HG02610 (cell line): ENCODE data around the gene ZBTB40.
A peak's percentile ranks its signal among the peaks of the same experiment; 100 is the strongest.

Source experiments
- ATAC-seq: cut with Tn5 transposase; IDR thresholded peaks from one replicate; pipeline ENCODE4 v1.9.1; 2021; ENCODE audit warnings: mild to moderate bottlenecking, moderate library complexity; ENCODE audit not compliant: unreplicated experiment

The ZBTB40 gene

DNA sequence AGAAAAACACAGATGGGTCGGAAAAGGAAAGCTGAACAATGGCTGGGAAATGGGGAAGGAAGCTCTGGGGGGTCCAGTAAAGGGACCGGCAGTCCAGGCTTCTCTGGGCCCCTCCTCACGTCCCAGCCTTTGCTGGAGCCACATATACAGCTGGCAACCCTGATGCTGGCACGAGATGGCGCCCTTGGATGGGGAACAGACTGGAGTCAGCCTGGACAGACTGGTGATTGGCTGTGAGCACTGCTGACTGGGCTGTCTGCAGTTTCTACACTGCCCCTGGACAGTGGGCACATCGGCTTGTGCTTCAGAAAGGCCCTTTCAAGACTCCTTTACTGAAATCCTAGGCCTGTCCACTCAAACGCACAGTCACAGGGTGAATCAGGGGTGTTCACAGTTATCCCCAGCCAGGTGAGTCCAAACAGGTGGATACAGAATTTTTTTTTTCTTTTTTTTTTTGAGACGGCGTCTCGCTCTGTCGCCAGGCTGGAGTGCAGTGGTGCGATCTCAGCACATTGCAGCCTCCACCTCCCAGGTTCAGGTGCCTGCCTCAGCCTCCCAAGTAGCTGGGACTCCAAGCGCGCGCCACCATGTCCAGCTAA, 31.1 kb upstream of the ZBTB40 start:
- peak; percentile 43 for ATAC-seq

DNA sequence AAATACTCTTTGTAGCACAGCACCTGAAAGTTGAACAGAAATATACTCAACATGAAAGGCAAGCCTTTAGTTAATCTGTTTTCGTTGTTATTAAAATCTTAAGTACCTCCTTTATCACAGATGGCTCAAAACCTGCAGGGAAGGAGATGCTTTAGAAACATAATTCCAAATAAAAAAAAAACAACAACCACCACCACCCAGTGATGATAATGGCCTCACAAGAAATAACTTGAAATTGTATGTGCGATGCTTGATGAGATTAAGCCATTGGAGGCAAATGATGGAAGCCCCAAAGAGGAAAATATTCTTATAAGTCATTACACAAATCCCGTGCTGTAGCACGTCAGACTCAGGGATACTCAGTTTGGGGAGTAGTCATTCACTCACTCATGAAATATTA, 24.9 kb upstream of the ZBTB40 start:
- no peak for ATAC-seq

DNA sequence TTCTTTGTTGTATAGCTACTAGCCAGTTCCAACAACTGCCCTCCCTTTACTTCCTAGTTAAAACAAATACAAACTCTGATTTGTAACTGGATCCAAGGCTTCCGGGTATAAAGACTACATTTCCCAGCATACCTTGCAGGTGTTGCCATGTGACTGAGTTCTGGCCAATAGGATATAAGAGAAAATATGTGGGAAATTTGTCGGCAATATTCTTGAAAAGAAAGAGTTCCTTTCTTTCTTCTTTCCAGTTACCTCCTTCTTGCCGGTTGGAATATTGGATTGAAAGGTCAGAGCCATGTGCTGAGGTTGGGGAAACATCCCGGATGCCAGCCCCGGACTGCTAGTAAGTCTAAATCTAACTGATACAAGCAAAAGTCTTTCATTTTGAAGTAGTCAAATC, 23.0 kb upstream of the ZBTB40 start:
- no peak for ATAC-seq

DNA sequence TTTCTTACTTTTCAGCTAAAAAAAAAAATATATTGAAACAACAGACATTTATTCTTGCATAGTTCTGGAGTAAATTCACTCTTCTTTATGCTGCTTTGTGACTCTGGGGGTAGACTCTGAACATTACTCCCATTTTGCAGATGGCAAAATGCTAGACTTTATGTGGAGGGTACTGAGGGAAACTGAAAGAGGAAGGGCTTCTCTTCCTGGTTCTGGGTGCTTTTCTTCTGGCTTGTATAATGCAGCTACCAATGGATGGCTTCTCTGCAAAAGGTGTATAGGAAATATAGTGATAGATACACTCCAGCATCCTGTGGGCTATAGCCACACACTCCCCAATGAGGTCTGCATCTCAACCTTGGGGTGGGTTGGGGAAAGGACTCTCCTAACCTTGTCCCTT, 19.7 kb upstream of the ZBTB40 start:
- no peak for ATAC-seq

DNA sequence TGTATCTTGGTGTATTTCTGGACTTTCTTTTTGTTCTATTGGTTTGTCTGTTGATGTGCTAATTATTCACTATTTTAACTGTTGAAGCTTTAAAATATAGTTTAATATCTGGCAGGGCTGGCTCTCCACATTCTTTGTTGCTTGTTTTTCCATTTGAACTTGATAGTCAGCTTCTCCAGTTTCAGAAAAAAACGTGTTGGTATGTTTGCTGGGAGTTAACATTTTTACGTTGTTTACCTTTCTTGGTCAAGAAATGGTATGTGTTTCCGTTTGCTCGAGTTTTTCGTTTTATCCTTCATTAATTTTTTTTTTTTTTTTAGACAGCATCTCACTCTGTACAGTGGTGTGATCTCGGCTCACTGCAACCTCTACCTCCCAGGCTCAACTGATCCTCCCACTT, 16.9 kb upstream of the ZBTB40 start:
- no peak for ATAC-seq

DNA sequence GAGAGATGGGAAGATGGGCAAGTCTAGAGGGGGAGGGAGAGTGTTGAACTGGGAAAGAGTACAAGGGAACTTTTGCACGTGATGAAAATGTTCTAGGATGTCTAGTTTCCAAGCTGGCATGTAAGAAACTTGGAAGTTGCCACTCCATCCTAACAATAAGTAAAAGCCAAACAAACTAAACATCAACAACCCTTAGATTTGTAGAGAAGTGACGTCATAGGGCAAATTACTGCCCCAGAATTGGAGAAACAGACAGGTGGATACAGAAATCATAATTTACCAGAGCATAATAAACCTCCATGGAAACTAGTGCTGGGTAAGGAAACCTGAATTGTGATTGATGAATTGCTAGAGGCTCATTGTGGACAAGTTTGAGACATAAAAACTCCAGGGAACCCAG, 14.7 kb upstream of the ZBTB40 start:
- ATAC-seq: no peak

DNA sequence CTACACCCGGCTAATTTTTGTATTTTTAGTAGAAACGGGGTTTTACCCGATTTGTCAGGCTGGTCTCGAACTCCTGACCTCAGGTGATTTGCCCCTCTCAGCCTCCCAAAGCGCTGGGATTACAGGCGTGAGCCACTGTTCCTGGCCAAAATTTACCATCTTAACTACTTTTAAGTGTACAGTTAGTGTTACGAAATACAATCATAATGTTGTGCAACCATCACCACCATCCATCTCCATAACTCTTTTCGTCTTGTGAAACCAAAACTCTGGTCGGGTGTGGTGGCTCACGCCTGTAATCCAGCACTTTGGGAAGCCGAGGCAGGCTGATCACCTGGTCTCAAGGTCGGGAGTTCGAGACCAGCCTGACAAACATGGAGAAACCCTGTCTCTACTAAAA, 14.1 kb upstream of the ZBTB40 start:
- ATAC-seq: no peak

DNA sequence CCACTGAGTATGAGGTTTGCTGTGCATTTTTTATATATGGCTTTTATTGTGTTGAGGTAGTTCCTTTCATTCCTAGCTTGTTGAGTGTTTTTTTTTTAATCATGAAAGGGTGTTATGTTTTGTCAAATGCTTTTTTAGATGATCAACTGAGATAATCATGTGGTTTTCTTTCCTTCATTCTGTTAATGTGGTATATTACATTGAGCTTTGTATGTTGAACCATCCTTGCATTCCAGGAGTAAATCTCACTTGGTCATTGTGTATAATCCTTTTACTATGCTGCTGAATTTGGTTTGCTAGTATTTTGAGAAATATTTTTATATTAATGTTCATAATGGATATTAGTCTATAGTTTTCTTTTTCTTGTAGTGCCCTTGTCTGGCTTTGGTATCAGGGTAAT, 11.1 kb upstream of the ZBTB40 start:
- no peak for ATAC-seq

DNA sequence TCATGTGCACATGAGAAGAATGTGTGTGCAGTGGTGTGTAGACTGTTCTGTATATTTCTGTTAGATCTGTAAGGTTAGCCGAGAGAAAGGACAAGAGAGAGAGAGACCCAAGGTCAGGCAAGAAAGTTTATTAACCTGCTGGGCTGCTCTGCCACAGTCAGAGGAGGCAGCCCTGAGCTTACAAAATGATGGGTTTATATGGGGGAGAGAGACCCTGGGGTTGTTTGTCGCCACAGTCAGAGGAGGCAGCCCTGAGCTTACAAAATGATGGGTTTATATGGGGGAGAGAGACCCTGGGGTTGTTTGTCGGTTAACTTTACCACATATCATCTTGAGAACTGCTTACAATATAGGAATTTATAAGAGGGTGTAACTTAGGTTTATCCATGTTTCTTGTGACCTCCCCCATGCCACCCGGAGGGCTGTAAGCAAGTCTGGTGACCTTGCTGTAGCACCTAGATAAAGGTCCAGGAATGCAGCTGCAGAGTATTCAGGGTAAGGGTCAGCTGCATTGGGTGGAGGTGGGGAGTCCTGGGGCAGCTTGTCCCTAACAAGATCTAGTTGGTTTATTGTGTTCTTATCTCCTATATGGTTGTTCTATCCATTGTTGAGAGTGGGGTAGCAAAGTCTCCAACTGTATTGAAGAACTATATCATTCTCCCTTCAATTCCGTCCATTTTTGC, 9.3 kb upstream of the ZBTB40 start:
- no peak for ATAC-seq

DNA sequence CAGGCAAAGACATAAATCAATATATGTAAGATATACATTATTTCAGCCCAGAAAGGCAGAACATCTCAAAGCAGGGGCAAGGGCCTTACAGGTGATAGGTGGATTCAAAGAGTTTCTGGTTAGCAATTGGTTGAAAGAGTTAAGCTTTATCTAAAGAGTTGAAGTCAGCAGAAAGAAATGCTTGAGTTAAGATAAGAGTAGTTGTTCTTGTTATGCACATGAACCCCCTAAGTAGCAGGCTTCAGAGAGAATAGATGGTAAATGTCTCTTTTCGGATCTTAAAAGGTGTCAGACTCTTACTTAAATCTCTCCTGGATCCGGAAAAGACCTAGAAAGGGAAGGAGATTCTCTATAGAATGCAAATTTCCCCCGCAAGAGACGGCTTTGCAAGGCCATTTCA, 8.3 kb upstream of the ZBTB40 start:
- no peak for ATAC-seq

DNA sequence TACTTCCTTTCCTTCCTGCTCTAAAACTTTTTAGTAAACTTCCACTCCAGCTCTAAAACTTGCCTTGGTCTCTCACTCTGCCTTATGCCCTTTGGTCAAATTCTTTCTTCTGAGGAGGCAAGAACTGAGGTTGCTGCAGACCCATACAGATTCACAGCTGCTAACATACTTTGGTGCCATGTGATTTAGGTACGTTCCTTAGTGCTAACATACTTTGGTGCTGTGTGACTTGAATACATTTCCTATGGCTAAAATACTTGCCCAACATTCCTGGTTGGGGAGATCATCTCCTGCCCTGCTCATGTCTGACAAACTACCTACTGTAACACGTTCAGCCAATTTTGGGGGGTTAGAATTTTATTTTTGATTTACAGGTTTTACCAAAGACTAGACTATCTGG, 6.8 kb upstream of the ZBTB40 start:
- no peak for ATAC-seq

DNA sequence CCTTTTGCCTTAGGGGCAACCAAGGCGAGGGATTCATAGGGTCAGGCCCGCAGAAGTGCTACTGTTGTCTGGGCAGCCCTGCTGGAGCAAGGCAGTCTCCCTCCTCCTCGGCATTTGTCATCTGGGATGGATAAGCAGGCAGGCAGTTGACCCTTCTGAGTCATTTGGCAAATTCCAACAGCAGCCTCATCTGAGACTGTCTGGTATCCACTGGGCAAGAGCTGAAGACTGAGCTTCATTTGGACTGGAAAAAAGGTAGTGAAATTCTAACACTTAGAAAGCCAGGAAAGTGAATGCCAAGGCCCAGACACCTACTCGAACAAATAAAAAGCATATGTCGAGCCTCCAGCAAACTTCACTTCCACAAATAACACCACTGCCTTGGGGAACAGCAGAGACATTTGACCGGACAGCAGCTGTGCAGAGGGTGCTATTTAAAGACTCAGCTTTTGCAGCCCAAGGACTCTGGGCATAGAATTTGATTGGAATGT, 4.0 kb upstream of the ZBTB40 start:
- no peak for ATAC-seq

DNA sequence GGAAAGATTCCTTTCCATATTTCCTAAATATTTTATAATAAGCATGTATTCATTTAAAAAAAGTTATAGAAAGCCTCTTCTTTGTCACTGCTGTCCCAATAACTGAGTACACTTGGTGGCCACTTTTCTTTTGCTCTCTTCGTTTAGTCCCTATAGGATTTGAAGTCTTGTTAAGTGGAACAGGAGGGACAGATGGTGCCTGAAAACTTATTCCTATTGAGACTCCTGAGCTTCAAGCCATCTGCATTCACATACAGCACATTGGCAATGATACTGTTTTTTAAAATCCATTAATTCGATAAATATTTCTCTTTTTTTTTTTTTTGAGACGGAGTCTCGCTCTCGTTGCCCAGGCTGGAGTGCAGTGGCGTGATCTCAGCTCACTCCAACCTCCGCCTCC, 2.0 kb upstream of the ZBTB40 start:
- ATAC-seq: no peak

DNA sequence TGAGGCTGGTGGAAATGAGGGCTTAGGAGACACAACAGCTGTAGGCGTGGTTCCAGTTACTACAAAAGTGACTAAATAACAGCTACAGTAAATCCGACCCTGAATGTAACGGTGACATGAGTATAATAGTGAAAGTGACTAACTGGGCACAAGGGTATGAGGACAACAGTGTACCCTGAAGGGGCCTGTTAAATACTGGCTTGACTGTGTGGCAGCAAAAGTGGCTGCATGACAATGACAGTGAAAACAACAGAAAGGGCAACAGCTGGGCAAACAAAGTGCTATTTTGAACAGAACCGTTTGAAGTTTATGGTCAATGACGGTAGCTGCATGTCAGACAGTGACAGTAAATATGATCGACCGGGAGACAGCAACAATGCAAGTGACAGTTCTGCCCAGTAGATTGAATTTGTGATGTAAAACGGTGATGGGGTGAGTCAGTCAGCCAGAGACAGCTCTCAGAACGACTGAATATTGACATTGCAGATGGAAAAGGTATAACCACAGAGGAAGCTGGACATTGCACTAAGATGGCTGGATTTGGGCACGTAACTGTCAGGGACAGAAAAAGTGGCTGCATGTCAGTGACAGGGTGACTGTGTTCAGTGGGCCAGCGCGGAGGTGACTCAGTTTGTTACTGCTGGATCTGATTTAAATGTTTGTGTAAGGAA, 1.2 kb upstream of the ZBTB40 start:
- no peak for ATAC-seq

DNA sequence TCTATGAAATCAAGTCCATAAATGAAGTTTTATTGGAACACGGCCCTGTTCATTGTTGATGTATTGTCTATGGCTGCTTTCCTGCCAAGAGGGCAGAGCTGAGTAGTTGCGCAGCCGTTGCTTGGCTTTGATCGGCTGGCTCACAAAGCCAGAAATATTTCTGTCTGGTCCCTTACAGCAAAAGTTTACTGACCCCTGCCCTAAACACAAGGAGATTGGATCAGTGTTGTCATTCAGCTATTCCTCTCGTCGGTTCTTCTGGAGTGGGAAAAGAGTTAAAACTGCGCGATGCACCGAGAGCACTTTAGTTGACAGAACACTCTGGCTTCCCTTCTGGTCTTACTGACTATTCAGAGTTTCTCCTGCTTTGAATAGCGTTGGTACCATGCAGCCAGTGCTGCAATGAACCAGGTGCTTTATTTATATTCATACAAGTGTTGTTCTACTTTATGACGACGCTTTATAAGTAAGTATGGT, 868 bp downstream of the ZBTB40 start:
- ATAC-seq: peak; percentile 18

DNA sequence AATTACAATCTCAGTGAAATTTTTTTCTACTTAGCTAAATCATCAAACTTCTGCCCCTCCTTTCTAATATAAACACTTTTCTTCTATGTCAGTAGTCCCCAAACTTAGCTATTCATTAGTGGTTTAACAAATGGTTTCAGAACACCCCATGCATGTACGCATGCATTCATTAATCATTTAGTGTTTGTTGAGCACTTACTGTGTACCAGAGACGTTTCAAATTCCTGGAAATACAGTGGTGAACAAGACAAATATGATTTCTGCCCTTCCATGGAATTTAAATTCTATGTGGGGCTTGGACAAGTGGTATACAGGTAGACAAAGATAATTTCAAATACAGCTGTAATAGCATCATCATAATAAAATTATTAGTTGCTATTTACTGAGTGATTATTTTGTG, 1.5 kb downstream of the ZBTB40 start:
- ATAC-seq: no peak

DNA sequence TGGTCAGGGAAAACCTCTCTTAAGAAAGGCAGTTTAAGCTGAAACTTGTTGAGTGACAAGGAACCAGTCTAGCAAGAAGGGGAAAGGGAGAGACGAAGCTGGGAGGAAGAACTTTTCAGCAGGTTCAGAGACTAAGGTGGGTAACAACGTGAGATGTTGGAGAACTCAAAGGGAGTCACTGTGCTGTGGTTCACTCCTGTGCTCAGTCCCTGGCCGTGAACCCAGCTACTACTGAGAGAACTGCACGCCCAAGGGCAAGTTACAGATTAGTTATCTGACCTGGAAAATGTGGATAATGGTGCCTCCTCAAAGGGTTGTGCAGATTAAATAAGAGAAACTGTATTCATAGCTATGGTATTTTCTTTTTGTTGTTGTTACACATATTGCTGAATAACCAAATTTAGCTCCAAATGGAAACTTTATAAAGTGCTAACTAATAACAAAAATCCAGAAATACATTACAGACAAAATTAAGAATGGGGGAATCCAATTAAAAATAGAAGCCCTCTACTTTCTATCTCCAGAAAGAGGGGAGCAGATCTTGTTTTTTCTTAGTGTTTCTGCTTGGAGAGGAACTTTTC, 2.9 kb downstream of the ZBTB40 start:
- no peak for ATAC-seq

DNA sequence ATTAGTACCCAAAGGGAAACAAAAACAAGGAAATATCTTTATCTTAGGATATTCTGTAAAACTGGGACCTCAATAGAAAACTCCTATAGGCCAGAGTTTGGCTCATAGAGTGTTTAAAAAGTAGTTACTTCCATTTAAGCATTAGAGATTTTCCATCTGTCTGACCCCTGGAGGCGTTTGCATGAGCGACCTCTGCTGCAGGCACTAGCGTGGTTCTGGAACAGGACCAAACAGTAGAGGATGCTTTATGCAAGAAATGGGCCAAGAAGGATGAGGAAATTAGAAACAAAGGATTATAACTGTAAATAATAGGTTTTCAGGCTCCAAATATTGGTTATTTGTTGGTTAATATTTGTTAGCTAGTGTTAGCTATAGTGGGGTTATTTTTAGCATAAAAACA, 5.7 kb downstream of the ZBTB40 start:
- no peak for ATAC-seq

DNA sequence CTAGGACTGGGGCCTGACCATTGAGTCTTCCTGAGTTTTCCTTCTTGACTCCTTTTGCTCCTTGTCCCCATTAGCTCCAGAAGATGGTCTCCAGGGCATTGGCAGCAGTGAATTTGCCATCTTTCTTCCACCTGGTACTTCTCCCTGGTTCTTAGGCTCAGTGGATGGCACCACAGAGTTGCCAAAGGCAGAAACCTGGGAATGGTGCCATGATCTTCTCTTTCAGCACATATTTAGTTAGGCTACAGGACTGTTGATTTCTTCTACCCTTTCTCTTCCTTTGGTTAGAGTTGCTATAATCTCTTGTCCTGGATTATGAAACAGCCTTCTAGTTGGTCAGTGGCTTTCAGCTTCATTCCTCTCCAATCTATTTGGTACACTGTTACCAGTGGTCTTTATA, 6.2 kb downstream of the ZBTB40 start:
- no peak for ATAC-seq

DNA sequence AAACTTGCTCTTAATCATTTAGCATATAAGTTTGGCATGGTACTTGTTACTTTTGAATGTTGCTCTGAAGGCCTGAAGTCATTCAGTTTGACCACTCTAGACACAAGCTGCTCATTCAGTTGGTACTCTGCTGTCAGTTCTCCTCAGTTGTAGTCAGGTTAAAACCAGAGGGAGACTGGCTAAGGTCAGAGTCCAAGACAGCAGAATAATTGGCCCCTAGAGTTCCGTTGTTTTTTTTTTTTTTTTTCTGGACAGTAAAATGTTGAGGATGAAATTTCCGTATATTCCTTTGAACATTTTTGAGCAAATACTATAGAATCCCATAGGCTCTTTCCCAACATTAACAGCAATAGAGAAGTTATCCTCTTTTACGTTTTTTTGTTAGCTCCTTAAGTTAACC, 9.4 kb downstream of the ZBTB40 start:
- no peak for ATAC-seq

DNA sequence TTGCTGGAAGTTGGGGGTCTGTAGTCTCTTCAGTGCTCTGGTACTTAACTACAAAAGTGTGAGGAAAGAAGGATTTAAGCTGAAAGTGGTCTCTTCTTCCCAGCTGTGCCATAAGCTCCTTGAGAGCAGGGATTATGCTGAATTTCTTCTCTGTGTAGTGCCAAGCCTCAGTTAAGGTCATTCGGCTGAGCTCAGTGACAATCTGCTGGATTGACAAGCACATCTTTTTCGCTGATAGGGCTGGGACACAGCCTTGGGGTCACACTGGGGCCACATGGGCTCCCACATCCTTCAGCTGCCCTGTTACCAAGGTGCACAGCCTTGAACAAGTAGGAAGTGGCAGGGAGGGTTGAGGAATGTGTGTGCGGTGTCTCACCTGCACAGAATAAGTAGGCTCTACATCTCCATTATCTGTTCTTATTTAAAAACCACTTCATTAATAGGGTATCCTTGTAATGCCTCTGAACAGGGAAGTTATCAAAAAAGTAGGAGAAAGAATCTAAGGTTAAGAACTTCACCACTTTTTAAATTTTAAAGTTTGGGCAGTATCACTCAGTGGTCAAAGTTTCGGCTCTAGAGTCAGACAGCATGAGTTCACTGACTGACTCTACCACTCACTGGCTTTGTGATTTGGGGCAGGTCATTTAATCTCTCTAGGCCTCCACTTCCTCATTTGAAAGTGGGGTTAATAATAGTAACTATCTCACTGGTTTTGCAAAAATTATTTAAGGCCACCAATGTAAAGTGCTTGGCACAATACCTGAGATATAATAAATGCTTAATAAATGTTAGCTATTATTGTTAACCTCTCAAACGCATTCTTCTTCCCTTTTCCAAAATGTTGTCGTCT, 10.3 kb downstream of the ZBTB40 start:
- no peak for ATAC-seq
